SW 1271 (cell line): ENCODE measurements around the gene XPR1.
A peak's percentile ranks its signal among the peaks of the same experiment; 100 is the strongest.
"Not testable (repeated sequence)": the region's sequence is repeated elsewhere in the genome, so short reads cannot be mapped to it uniquely, and the experiment has no call there.

Experiments used
- DNase-seq, 2 experiments: peaks; one replicate each; lab custom pipeline; 2025; lab: John Stamatoyannopoulos, UW

The XPR1 gene

GRCh38 chr1:180841415-180841814 lies 209.6 kb downstream of the XPR1 start:
- no peak for DNase-seq

GRCh38 chr1:180842052-180842451 lies 210.2 kb downstream of the XPR1 start:
- DNase-seq = peak in 1 of 2 experiments; percentile 26

- DNase-seq = no peak
Measured at GRCh38 chr1:180842491-180843275, 210.9 kb downstream of the XPR1 start.

GRCh38 chr1:180845352-180845751 lies 213.5 kb downstream of the XPR1 start:
- DNase-seq = no peak

- DNase-seq = no peak
Measured at GRCh38 chr1:180848191-180848590, 216.4 kb downstream of the XPR1 start.

GRCh38 chr1:180849031-180849775 lies 217.4 kb downstream of the XPR1 start:
- DNase-seq = no peak

GRCh38 chr1:180851995-180852887 lies 220.4 kb downstream of the XPR1 start:
- no peak for DNase-seq

GRCh38 chr1:180854001-180854400 lies 222.2 kb downstream of the XPR1 start:
- DNase-seq = no peak

GRCh38 chr1:180854456-180854855 lies 222.6 kb downstream of the XPR1 start:
- DNase-seq = no peak

GRCh38 chr1:180857947-180858725 lies 226.3 kb downstream of the XPR1 start:
- not testable (repeated sequence) for DNase-seq

- DNase-seq = no peak
Measured at GRCh38 chr1:180859306-180859705, 227.5 kb downstream of the XPR1 start.

- DNase-seq = no peak
Measured at GRCh38 chr1:180860535-180860934, 228.7 kb downstream of the XPR1 start.

GRCh38 chr1:180862305-180862704 lies 230.5 kb downstream of the XPR1 start:
- DNase-seq = no peak

GRCh38 chr1:180863158-180863775 lies 231.4 kb downstream of the XPR1 start:
- peak in 1 of 2 experiments; percentile 12 for DNase-seq

- peak in 1 of 2 experiments; percentile 30 for DNase-seq
Measured at GRCh38 chr1:180881806-180882509, 250.1 kb downstream of the XPR1 start.

- DNase-seq = no peak
Measured at GRCh38 chr1:180884588-180885300, 252.9 kb downstream of the XPR1 start.

- DNase-seq = no peak
Measured at GRCh38 chr1:180886338-180886737, 254.5 kb downstream of the XPR1 start.

GRCh38 chr1:180887841-180888240 lies 256.0 kb downstream of the XPR1 start:
- DNase-seq = no peak

GRCh38 chr1:180888870-180889269 lies 257.0 kb downstream of the XPR1 start:
- no peak for DNase-seq

GRCh38 chr1:180889325-180889724 lies 257.5 kb downstream of the XPR1 start:
- DNase-seq = no peak
